HEK293 (cell line): ENCODE results near the gene PLCG1.

ENCODE experiments used
- CTCF ChIA-PET: fragments of 350-600 bp; formaldehyde crosslinking; extraction: SDS; loops from one replicate; lab custom pipeline; 2021; ENCODE audit warnings: antibody characterized with exemption; lab: Yijun Ruan, JAX
- POLR2A ChIA-PET: fragments of 300-600 bp; formaldehyde crosslinking; extraction: SDS; loops from one replicate; lab custom pipeline; 2020; ENCODE audit warnings: antibody characterized with exemption, inconsistent platforms; lab: Yijun Ruan, JAX
- H3K27ac ChIP-seq: fragments of 200-500 bp; sonication (Bioruptor generic); 2 replicates; pipeline ENCODE4 v1.5.1; 2014; ENCODE audit warnings: low read depth, low read length, control low read depth, inconsistent platforms; ENCODE audit errors: extremely low read depth
- H3K36me3 ChIP-seq, 2 experiments: fragments of 200-500 bp in 1 of 2; sonication (Bioruptor generic) in 1 of 2; 1 replicate in 1 of 2; 2 replicates in 1 of 2; pipeline ENCODE4 v1.5.1; 2014 to 2017; ENCODE audit warnings: inconsistent platforms in 2 of 2, low read length in 2 of 2; ENCODE audit not compliant: control insufficient read depth in 2 of 2, insufficient read depth in 1 of 2
- H3K4me1 ChIP-seq: fragments of 200-500 bp; sonication (Bioruptor generic); 2 replicates; pipeline ENCODE4 v1.5.1; 2014; ENCODE audit warnings: mild to moderate bottlenecking, low read length, inconsistent platforms; ENCODE audit not compliant: control insufficient read depth, insufficient read depth
- H3K4me3 ChIP-seq: 2 replicates; pipeline ENCODE4 v1.5.1; 2011; ENCODE audit warnings: low read depth, mild to moderate bottlenecking, control low read depth, low read length, moderate library complexity
- H3K9me3 ChIP-seq: fragments of 200-500 bp; sonication (Bioruptor generic); 2 replicates; pipeline ENCODE4 v1.5.1; 2014; ENCODE audit warnings: low read depth, low read length, inconsistent platforms; ENCODE audit not compliant: control insufficient read depth, insufficient read depth
- BCL11B ChIP-seq: fragments of 450-650 bp; formaldehyde crosslinking; IDR thresholded peaks from 2 replicates; pipeline ENCODE4 v1.5.1; 2016; ENCODE audit warnings: low read depth, missing biosample characterization, missing genetic modification characterization
- GLIS1 ChIP-seq: fragments of 450-650 bp; formaldehyde crosslinking; IDR thresholded peaks from 2 replicates; pipeline ENCODE4 v1.5.1; 2016; ENCODE audit warnings: missing biosample characterization, missing genetic modification characterization
- GLIS2 ChIP-seq: fragments of 450-650 bp; formaldehyde crosslinking; IDR thresholded peaks from 2 replicates; pipeline ENCODE4 v1.5.1; 2016; ENCODE audit warnings: missing biosample characterization, missing genetic modification characterization
- KLF8 ChIP-seq: fragments of 450-650 bp; formaldehyde crosslinking; IDR thresholded peaks from 2 replicates; pipeline ENCODE4 v1.5.1; 2016; ENCODE audit warnings: missing biosample characterization, missing genetic modification characterization
- RBAK ChIP-seq: fragments of 450-650 bp; formaldehyde crosslinking; IDR thresholded peaks from 2 replicates; pipeline ENCODE4 v1.5.1; 2016; ENCODE audit warnings: missing biosample characterization, missing genetic modification characterization
- SP2 ChIP-seq: fragments of 450-650 bp; formaldehyde crosslinking; IDR thresholded peaks from 2 replicates; pipeline ENCODE4 v1.5.1; 2016; ENCODE audit warnings: missing biosample characterization, missing genetic modification characterization
- WT1 ChIP-seq: fragments of 450-650 bp; formaldehyde crosslinking; IDR thresholded peaks from 2 replicates; pipeline ENCODE4 v1.5.1; 2016; ENCODE audit warnings: missing biosample characterization, missing genetic modification characterization
- ZBTB17 ChIP-seq: fragments of 450-650 bp; formaldehyde crosslinking; IDR thresholded peaks from 2 replicates; pipeline ENCODE4 v1.5.1; 2016; ENCODE audit warnings: missing biosample characterization, missing genetic modification characterization
- ZNF169 ChIP-seq: fragments of 450-650 bp; formaldehyde crosslinking; IDR thresholded peaks from 2 replicates; pipeline ENCODE4 v1.5.1; 2016; ENCODE audit warnings: missing biosample characterization, missing genetic modification characterization
- ZNF19 ChIP-seq: fragments of 450-650 bp; formaldehyde crosslinking; IDR thresholded peaks from 2 replicates; pipeline ENCODE4; 2016; ENCODE audit warnings: missing biosample characterization, missing genetic modification characterization, low read depth
- ZNF24 ChIP-seq: fragments of 450-650 bp; formaldehyde crosslinking; IDR thresholded peaks from 2 replicates; pipeline ENCODE4 v1.5.1; 2016; ENCODE audit warnings: missing biosample characterization, missing genetic modification characterization
- ZNF292 ChIP-seq: fragments of 450-650 bp; formaldehyde crosslinking; IDR thresholded peaks from 2 replicates; pipeline ENCODE4 v1.5.1; 2016; ENCODE audit warnings: low read depth, missing biosample characterization, missing genetic modification characterization, borderline replicate concordance
- ZNF48 ChIP-seq: fragments of 450-650 bp; formaldehyde crosslinking; IDR thresholded peaks from 2 replicates; pipeline ENCODE4 v1.5.1; 2016; ENCODE audit warnings: missing biosample characterization, missing genetic modification characterization
- ZNF514 ChIP-seq: fragments of 450-650 bp; formaldehyde crosslinking; IDR thresholded peaks from 2 replicates; pipeline ENCODE4 v1.5.1; 2016; ENCODE audit warnings: missing biosample characterization, missing genetic modification characterization
- ZNF560 ChIP-seq: fragments of 450-650 bp; formaldehyde crosslinking; IDR thresholded peaks from 2 replicates; pipeline ENCODE4 v1.5.1; 2017; ENCODE audit warnings: missing biosample characterization, missing genetic modification characterization, borderline replicate concordance
- ZNF561 ChIP-seq: fragments of 450-650 bp; IDR thresholded peaks from 2 replicates; pipeline ENCODE4 v1.5.1; 2018; ENCODE audit warnings: missing biosample characterization, missing genetic modification characterization, borderline replicate concordance
- ZNF600 ChIP-seq: fragments of 450-650 bp; formaldehyde crosslinking; IDR thresholded peaks from 2 replicates; pipeline ENCODE4 v1.5.1; 2016; ENCODE audit warnings: missing biosample characterization, missing genetic modification characterization
- ZNF654 ChIP-seq: fragments of 450-650 bp; formaldehyde crosslinking; IDR thresholded peaks from 2 replicates; pipeline ENCODE4 v1.5.1; 2016; ENCODE audit warnings: low read depth, missing biosample characterization, missing genetic modification characterization
- ZSCAN30 ChIP-seq: fragments of 450-650 bp; IDR thresholded peaks from 2 replicates; pipeline ENCODE4 v1.5.1; 2018; ENCODE audit warnings: missing biosample characterization, mild to moderate bottlenecking, missing genetic modification characterization, moderate library complexity
- TF ChIP-seq, protein P1 (sequence below): fragments of 450-650 bp; formaldehyde crosslinking; IDR thresholded peaks from 2 replicates; pipeline ENCODE4 v1.5.1; 2016; ENCODE audit warnings: missing biosample characterization, missing genetic modification characterization
- TF ChIP-seq, protein P2 (sequence below): fragments of 450-650 bp; formaldehyde crosslinking; optimal IDR thresholded peaks from 2 replicates; pipeline ENCODE3; 2016; ENCODE audit warnings: missing biosample characterization, mild to moderate bottlenecking, missing genetic modification characterization
- TF ChIP-seq, protein P3 (sequence below): fragments of 450-650 bp; formaldehyde crosslinking; IDR thresholded peaks from 2 replicates; pipeline ENCODE4 v1.5.1; 2016; ENCODE audit warnings: missing biosample characterization, missing genetic modification characterization
- TF ChIP-seq, protein P4 (sequence below): fragments of 450-650 bp; formaldehyde crosslinking; IDR thresholded peaks from 2 replicates; pipeline ENCODE4 v1.5.1; 2016; ENCODE audit warnings: missing biosample characterization, missing genetic modification characterization

PLCG1 gene

DNA sequence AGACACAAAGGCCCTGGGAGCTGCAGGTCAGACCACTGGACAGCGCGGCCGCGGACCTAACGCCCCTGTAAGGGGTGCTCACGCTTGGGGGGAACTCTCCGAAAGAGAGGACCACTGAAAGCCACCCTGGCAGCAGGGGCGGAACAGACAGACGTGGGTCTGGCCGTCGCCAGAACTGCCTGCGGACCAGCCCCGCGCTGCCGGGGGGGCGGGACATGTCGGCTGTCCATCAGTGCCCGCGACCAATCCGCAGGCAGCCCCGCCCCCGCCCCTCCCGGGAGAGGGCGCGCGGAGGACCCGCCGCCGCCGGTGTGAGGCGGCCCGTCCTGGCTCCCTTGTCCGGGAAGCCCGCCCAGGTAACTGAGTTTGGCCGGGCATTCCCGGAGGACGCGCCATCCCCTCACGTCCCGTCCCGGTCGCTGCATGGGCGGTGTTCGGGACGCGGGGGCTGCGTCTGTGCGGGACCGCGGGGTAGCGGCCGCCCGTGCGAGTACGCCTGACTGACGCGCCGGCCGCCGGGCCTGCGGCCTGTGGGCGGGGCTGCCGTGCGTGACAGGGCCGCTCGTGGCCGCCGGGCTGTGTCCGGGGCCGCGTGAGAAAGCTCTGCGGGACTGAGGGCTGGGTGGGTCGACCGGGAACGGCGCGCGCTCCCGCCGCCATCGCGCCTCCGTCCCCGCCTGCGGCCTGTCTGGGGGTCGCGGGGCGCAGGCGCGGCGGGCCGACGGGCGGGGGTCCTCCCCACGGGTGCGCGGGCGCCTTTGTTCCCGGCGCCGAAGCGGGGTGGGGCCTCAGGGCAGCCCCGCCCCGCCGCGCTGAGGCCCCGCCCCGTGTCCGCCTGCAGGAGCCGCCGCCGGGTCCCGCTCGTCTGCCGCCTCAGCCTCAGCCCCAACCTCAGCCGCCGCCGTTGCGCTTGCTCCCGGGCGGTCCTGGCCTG, at the start of gene PLCG1 (continued):
- TF ChIP-seq, protein P1, sequence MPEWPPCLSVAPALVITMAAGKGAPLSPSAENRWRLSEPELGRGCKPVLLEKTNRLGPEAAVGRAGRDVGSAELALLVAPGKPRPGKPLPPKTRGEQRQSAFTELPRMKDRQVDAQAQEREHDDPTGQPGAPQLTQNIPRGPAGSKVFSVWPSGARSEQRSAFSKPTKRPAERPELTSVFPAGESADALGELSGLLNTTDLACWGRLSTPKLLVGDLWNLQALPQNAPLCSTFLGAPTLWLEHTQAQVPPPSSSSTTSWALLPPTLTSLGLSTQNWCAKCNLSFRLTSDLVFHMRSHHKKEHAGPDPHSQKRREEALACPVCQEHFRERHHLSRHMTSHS = no peak
- TF ChIP-seq ZNF654 (no peak), ZNF514 (tag by site-specific recombination) (no peak), ZNF19 (tag by site-specific recombination) (no peak), ZNF292 (tag by site-specific recombination) (no peak), ZNF560 (no peak), ZNF600 (tag by site-specific recombination) (peak; percentile 97), ZNF561 (tag by site-specific recombination) (peak; percentile 70), SP2 (tag by site-specific recombination) (peak; percentile 87), GLIS2 (tag by site-specific recombination) (peak; percentile 69; the same call in 1 of the 2 replicates), BCL11B (tag by site-specific recombination) (no peak), ZSCAN30 (tag by site-specific recombination) (peak; percentile 91), RBAK (tag by site-specific recombination) (no peak), KLF8 (peak; percentile 92)
- TF ChIP-seq, protein P2, sequence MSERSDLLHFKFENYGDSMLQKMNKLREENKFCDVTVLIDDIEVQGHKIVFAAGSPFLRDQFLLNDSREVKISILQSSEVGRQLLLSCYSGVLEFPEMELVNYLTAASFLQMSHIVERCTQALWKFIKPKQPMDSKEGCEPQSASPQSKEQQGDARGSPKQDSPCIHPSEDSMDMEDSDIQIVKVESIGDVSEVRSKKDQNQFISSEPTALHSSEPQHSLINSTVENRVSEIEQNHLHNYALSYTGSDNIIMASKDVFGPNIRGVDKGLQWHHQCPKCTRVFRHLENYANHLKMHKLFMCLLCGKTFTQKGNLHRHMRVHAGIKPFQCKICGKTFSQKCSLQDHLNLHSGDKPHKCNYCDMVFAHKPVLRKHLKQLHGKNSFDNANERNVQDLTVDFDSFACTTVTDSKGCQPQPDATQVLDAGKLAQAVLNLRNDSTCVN (tag by site-specific recombination) = peak; percentile 90
- TF ChIP-seq, protein P3, sequence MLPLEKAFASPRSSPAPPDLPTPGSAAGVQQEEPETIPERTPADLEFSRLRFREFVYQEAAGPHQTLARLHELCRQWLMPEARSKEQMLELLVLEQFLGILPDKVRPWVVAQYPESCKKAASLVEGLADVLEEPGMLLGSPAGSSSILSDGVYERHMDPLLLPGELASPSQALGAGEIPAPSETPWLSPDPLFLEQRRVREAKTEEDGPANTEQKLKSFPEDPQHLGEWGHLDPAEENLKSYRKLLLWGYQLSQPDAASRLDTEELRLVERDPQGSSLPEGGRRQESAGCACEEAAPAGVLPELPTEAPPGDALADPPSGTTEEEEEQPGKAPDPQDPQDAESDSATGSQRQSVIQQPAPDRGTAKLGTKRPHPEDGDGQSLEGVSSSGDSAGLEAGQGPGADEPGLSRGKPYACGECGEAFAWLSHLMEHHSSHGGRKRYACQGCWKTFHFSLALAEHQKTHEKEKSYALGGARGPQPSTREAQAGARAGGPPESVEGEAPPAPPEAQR (tag by site-specific recombination) = no peak
- TF ChIP-seq, protein P4, sequence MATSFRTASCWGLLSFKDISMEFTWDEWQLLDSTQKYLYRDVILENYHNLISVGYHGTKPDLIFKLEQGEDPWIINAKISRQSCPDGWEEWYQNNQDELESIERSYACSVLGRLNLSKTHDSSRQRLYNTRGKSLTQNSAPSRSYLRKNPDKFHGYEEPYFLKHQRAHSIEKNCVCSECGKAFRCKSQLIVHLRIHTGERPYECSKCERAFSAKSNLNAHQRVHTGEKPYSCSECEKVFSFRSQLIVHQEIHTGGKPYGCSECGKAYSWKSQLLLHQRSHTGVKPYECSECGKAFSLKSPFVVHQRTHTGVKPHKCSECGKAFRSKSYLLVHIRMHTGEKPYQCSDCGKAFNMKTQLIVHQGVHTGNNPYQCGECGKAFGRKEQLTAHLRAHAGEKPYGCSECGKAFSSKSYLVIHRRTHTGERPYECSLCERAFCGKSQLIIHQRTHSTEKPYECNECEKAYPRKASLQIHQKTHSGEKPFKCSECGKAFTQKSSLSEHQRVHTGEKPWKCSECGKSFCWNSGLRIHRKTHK (tag by site-specific recombination) = no peak
- TF ChIP-seq, all 188 proteins: peak for 38

DNA sequence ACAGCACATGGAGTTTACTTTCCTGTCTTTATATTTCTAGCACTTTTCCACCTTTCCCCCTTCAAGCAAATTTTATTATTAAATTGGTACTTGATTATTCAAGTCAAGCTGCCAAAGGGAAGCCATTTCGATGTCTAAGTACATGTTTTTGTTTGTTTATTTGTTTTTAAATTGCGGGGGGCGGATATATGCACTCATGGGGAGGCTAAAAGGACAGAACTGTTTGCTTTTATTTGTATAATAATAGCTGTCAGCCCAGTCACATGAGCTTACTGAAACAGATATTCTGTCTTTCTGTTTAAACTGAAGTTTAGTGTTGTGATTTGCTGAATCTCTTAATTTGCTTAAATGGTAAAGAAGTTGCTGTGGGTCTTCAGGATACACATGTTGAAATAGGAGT, 49.6 kb upstream of the PLCG1 start:
- CTCF ChIA-PET = interaction anchor here (0.6 to 3.1 kb wide), 5 partner anchors 12 to 184 kb away, joined by 3 to 13 read pairs (median 4); no protein-coding TSS in a partner anchor
- POLR2A ChIA-PET = interaction anchor here (0.8 kb wide), 1 partner anchor 58 kb away, joined by 3 read pairs; no protein-coding TSS in a partner anchor
- peaks cover 10% of the 10 kb centered on the region; the same call in 1 of the 2 replicates for H3K4me1 ChIP-seq
- no peak overlapping the region for H3K4me3 ChIP-seq
- no peak for TF ChIP-seq ZNF24
- no peak for TF ChIP-seq ZNF48 (tag by site-specific recombination)
- peak; percentile 63 for TF ChIP-seq GLIS1 (tag by site-specific recombination)
- TF ChIP-seq ZNF169 (tag by site-specific recombination) = no peak
- TF ChIP-seq WT1 (tag by site-specific recombination) = peak; percentile 60
- no peak for TF ChIP-seq ZBTB17
- peaks cover 9 to 40% of the 10 kb centered on the region in 2 experiments for H3K36me3 ChIP-seq
- no peaks in the 10 kb centered on the region for H3K9me3 ChIP-seq
- H3K27ac ChIP-seq = no peak overlapping the region
